Measurements from ENCODE around the gene PEPD.

- TF ChIP-seq CTCF (IDR thresholded peaks at IDR 0.05) = no peak
- TF ChIP-seq POLR2A (IDR thresholded peaks at IDR 0.05) = no peak
Observed at GRCh38 chr19:33520048-33520643, 1.4 kb downstream of the PEPD start.

Measured in esophagus squamous epithelium (tissue), 4 donors.